ENCODE measurements around the gene ZFAND3. TPM values are rescaled to one million over a fixed set of nuclear protein-coding genes. Genes with fewer than 3 reads are reported as not detected.
A peak's percentile ranks its signal among the peaks of the same experiment; 100 is the strongest.

The ZFAND3 gene
- total and polyA plus RNA-seq, 2 donors (not counting 3 experiments of a cell fraction or from before 2014, with no cell fraction given), result 15.4 to 54.2 TPM

DNA sequence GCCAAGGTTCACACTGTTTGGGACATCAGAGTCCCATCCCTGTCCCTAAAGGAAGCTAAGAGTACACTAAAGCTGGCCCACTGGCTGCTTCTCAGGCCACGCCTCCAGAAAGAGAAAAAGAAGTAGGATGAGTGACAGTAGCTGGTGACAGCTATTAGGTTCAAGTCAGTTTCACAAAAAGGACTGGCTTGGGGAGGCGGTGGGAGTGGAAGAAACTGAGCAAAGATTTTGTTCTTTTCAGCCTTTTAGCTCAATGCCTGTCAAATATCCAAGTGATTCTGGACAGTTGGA, 374.7 kb downstream of the ZFAND3 start:
- CTCF ChIA-PET, result interaction anchor here (1.0 to 3.4 kb wide), 3 partner anchors 161 to 378 kb away, joined by 4 to 11 read pairs (median 4); no protein-coding TSS in a partner anchor
- TF ChIP-seq, protein P1, sequence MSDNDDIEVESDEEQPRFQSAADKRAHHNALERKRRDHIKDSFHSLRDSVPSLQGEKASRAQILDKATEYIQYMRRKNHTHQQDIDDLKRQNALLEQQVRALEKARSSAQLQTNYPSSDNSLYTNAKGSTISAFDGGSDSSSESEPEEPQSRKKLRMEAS (IDR thresholded peaks at IDR 0.05; ENCODE audit: insufficient read depth, insufficient read length), result no peak
- TF ChIP-seq FOS (IDR thresholded peaks at IDR 0.05; ENCODE audit: borderline replicate concordance, insufficient read depth, low read length) (no peak), EZH2 (IDR thresholded peaks at IDR 0.05; ENCODE audit: borderline replicate concordance, low read depth, low read length, severe bottlenecking) (no peak), GATA2 (IDR thresholded peaks at IDR 0.05; ENCODE audit: insufficient read depth, insufficient read length, low read depth, low read length) (no peak), POLR2A (IDR thresholded peaks at IDR 0.05; ENCODE audit: low read depth, low read length) (no peak), JUN (IDR thresholded peaks at IDR 0.05; ENCODE audit: borderline replicate concordance, insufficient read depth, insufficient read length, low read depth) (no peak), POLR2AphosphoS5 (IDR thresholded peaks at IDR 0.05; ENCODE audit: insufficient read depth, low read depth, low read length) (no peak), MYC (IDR thresholded peaks at IDR 0.05; ENCODE audit: low read depth, low read length) (no peak)
- TF ChIP-seq, protein P2, sequence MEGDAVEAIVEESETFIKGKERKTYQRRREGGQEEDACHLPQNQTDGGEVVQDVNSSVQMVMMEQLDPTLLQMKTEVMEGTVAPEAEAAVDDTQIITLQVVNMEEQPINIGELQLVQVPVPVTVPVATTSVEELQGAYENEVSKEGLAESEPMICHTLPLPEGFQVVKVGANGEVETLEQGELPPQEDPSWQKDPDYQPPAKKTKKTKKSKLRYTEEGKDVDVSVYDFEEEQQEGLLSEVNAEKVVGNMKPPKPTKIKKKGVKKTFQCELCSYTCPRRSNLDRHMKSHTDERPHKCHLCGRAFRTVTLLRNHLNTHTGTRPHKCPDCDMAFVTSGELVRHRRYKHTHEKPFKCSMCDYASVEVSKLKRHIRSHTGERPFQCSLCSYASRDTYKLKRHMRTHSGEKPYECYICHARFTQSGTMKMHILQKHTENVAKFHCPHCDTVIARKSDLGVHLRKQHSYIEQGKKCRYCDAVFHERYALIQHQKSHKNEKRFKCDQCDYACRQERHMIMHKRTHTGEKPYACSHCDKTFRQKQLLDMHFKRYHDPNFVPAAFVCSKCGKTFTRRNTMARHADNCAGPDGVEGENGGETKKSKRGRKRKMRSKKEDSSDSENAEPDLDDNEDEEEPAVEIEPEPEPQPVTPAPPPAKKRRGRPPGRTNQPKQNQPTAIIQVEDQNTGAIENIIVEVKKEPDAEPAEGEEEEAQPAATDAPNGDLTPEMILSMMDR (IDR thresholded peaks at IDR 0.05; ENCODE audit: extremely low read depth in 1 of 2, insufficient read depth in 1 of 2, low read depth in 1 of 2, low read length in 2 of 2), result no peak
- H3K9me1 ChIP-seq (replicated peaks; ENCODE audit: control insufficient read depth, extremely low read depth, insufficient read depth, low read length), result no peaks in the 10 kb centered on the region
- DNase-seq (ENCODE audit: low read depth, low spot score), result no peak
- BruUV-seq (replicated peaks), result no TSS peak
- H3K79me2 ChIP-seq (ENCODE audit: control insufficient read depth, insufficient read depth, low read length), result no peaks in the 10 kb centered on the region
- intact Hi-C loops (cut with micrococcal nuclease) (loop anchor here (5.0 to 10.0 kb wide), 2 partner anchors 63 to 481 kb away; no protein-coding TSS in a partner anchor), dilution Hi-C loops (cut with MboI; ENCODE audit: extremely low pct_ligation_motif_present, low sequenced_read_pairs) (no loop called here)
- H3K36me3 ChIP-seq (ENCODE audit: control insufficient read depth in 2 of 2, extremely low read depth in 1 of 2, insufficient read depth in 2 of 2, low read length in 2 of 2), result no peaks in the 10 kb centered on the region
- no peak overlapping the region for H3K4me2 ChIP-seq (ENCODE audit: insufficient read depth, low read length)
- H3K9ac ChIP-seq (replicated peaks; ENCODE audit: extremely low read depth, insufficient read depth, low read length), result no peak overlapping the region
- no peak overlapping the region for H3K4me3 ChIP-seq (replicated peaks in 1 of 3; ENCODE audit: insufficient read depth in 1 of 3, low read depth in 1 of 3, low read length in 3 of 3)
- no peak for FAIRE-seq
- no peaks in the 10 kb centered on the region for H3K9me3 ChIP-seq (replicated peaks; ENCODE audit: control insufficient read depth, insufficient read depth, low read length)
- H2AFZ ChIP-seq (ENCODE audit: low read depth, low read length), result no peak overlapping the region
- H3K4me1 ChIP-seq (ENCODE audit: control insufficient read depth, extremely low read depth, insufficient read depth, low read length), result peaks cover 13% of the 10 kb centered on the region
- no peaks in the 10 kb centered on the region for H3K27me3 ChIP-seq (ENCODE audit: control insufficient read depth in 2 of 2, insufficient read depth in 2 of 2, low read length in 2 of 2)
- peak overlapping the region; percentile 28 for H3K27ac ChIP-seq (ENCODE audit: insufficient read depth, low read depth, low read length)
- POLR2A ChIA-PET, result no interaction called here
- H4K20me1 ChIP-seq (replicated peaks; ENCODE audit: control insufficient read depth, extremely low read depth, insufficient read depth, low read length), result no peaks in the 10 kb centered on the region
